Panc1 (cell line): ENCODE results near the gene DARS2. TPM values are rescaled to one million over a fixed set of nuclear protein-coding genes. Genes with fewer than 3 reads are reported as not detected.

Experiments used
- ATAC-seq: fragments of 200-7000 bp; cut with Tn5 transposase; 2 replicates; pipeline ENCODE4 v1.9.1; 2020; ENCODE audit warnings: mild to moderate bottlenecking, moderate library complexity
- BruUV-seq: library from RNA; stranded (reverse); fragments of 400-500 nt; replicated peaks from 2 replicates; lab custom pipeline; 2021; lab: Mats Ljungman, UMichigan
- CTCF ChIA-PET: fragments of 300-600 bp; sonication (Branson Sonifier 250); formaldehyde crosslinking; loops from one replicate; lab custom pipeline; 2022; ENCODE audit warnings: antibody characterized with exemption; lab: Charles Lee
- POLR2A ChIA-PET: fragments of 300-600 bp; sonication (Branson Sonifier 250); formaldehyde crosslinking; loops from one replicate; lab custom pipeline; 2022; ENCODE audit warnings: antibody characterized with exemption; lab: Charles Lee
- DNase-seq: peaks from one replicate; pipeline ENCODE4 v3.0.0-alpha.2; 2010; ENCODE audit warnings: low read depth, low spot score
- H3K27ac ChIP-seq: 2 replicates; pipeline ENCODE4 v1.5.1; 2011; ENCODE audit warnings: mild to moderate bottlenecking, low read length, inconsistent platforms
- H3K27me3 ChIP-seq: fragments of 200-500 bp; sonication (Bioruptor generic); 2 replicates; pipeline ENCODE4 v1.6.0; 2014; ENCODE audit warnings: low read length, inconsistent platforms; ENCODE audit not compliant: control insufficient read depth, insufficient read depth
- H3K36me3 ChIP-seq: fragments of 200-500 bp; sonication (Bioruptor generic); 2 replicates; pipeline ENCODE4 v1.5.1; 2014; ENCODE audit warnings: inconsistent platforms, mild to moderate bottlenecking, low read length, moderate library complexity; ENCODE audit not compliant: control insufficient read depth, insufficient read depth
- H3K4me1 ChIP-seq: 2 replicates; pipeline ENCODE4 v1.5.1; 2011; ENCODE audit warnings: inconsistent platforms, mild to moderate bottlenecking, low read length, moderate library complexity; ENCODE audit not compliant: control insufficient read depth, insufficient read depth
- H3K4me3 ChIP-seq, 2 experiments: 2 replicates each; pipeline ENCODE4 v1.5.1; 2011 to 2012; ENCODE audit warnings: low read depth in 2 of 2, low read length in 2 of 2, mild to moderate bottlenecking in 2 of 2, inconsistent platforms in 1 of 2, moderate library complexity in 1 of 2
- H3K9me3 ChIP-seq: fragments of 200-500 bp; sonication (Bioruptor generic); 2 replicates; pipeline ENCODE4 v1.5.1; 2014; ENCODE audit warnings: low read depth, mild to moderate bottlenecking, inconsistent platforms, low read length, moderate library complexity; ENCODE audit not compliant: control insufficient read depth, insufficient read depth
- CTCF ChIP-seq: fragments of 450-650 bp; IDR thresholded peaks from 2 replicates; pipeline ENCODE4 v1.5.1; 2017; ENCODE audit warnings: mild to moderate bottlenecking
- POLR2AphosphoS5 ChIP-seq: IDR thresholded peaks from 2 replicates; pipeline ENCODE4 v1.6.1; 2012; ENCODE audit warnings: mild to moderate bottlenecking, low read depth, low read length, moderate library complexity
- REST ChIP-seq, 2 experiments: IDR thresholded peaks; 2 replicates each; pipeline ENCODE4 v1.6.1; 2011 to 2012; ENCODE audit warnings: low read depth in 2 of 2, control low read depth in 1 of 2, low read length in 1 of 2, mild to moderate bottlenecking in 1 of 2, moderate library complexity in 1 of 2; ENCODE audit not compliant: insufficient read depth in 1 of 2
- SIN3A ChIP-seq: IDR thresholded peaks from 2 replicates; pipeline ENCODE4 v1.6.1; 2012; ENCODE audit warnings: low read depth, mild to moderate bottlenecking, low read length, moderate library complexity, borderline replicate concordance; ENCODE audit not compliant: insufficient read depth
- TCF7L2 ChIP-seq: IDR thresholded peaks from 2 replicates; pipeline ENCODE4 v1.6.1; 2011; ENCODE audit warnings: mild to moderate bottlenecking, low read depth, low read length, inconsistent platforms
- in situ Hi-C: cut with HindIII; loops from 2 replicates; pipeline ENCODE4 v1.10.0; 2016; ENCODE audit warnings: low sequenced_read_pairs, low pct_unique_long_range_greater_than_20kb
- intact Hi-C: fragments of 100-400 bp; cut with micrococcal nuclease; formaldehyde crosslinking; loops from one replicate; pipeline ENCODE4 v1.10.0; 2022; ENCODE audit not compliant: unreplicated experiment
- total RNA-seq: library from RNA; stranded (reverse); gene quantifications from one replicate; pipeline ENCODE4 v1.2.1, GENCODE V29; 2021; ENCODE audit not compliant: unreplicated experiment

Gene DARS2
- total RNA-seq, 1 experiment from 2014 or later: 28.8 TPM

GRCh38 chr1:173821680-173822079, 2.8 kb upstream of the DARS2 start:
- ATAC-seq (no peak), DNase-seq (no peak)
- BruUV-seq: no TSS peak
- ChIA-PET CTCF (no interaction called here), POLR2A (no interaction called here)
- no peak overlapping the region for H3K27ac ChIP-seq
- no peaks in the 10 kb centered on the region; the same call in 1 of the 2 replicates for H3K9me3 ChIP-seq
- in situ Hi-C loops: no loop called here
- intact Hi-C loops: loop anchor here (5.0 kb wide), 1 partner anchor 389 kb away; no protein-coding TSS in a partner anchor
- no peaks in the 10 kb centered on the region for H3K27me3 ChIP-seq
- no peak overlapping the region for H3K4me3 ChIP-seq
- TF ChIP-seq SIN3A (no peak), CTCF (no peak), POLR2AphosphoS5 (no peak), TCF7L2 (no peak), REST (IDR thresholded peaks at IDR 0.05; ENCODE audit: insufficient read depth in 1 of 2, low read depth in 2 of 2, low read length in 1 of 2) (no peak)
- peaks cover 5% of the 10 kb centered on the region for H3K36me3 ChIP-seq
- peaks cover 16% of the 10 kb centered on the region for H3K4me1 ChIP-seq

GRCh38 chr1:173823781-173824314, 625 bp upstream of the DARS2 start:
- Histone ChIP-seq H3K4me3 (peak overlapping the region; percentile 99), H3K36me3 (peaks cover 4% of the 10 kb centered on the region), H3K27me3 (no peaks in the 10 kb centered on the region), H3K4me1 (peaks cover 20% of the 10 kb centered on the region), H3K9me3 (no peaks in the 10 kb centered on the region), H3K27ac (peak overlapping the region; percentile 99)
- POLR2A ChIA-PET: interaction anchor here (0.7 kb wide), 1 partner anchor 40 kb away, joined by 3 read pairs; no protein-coding TSS in a partner anchor
- TF ChIP-seq TCF7L2 (no peak), CTCF (no peak), SIN3A (no peak; the same call in 1 of the 2 replicates), POLR2AphosphoS5 (no peak; the same call in none of the 2 replicates), REST (IDR thresholded peaks at IDR 0.05; ENCODE audit: insufficient read depth in 1 of 2, low read depth in 2 of 2, low read length in 1 of 2) (no peak)
- in situ Hi-C loops: no loop called here
- CTCF ChIA-PET: no interaction called here
- intact Hi-C loops: loop anchor here (5.0 kb wide), 1 partner anchor 392 kb away; no protein-coding TSS in a partner anchor
- DNase-seq (no peak), ATAC-seq (no peak)
- no TSS peak for BruUV-seq
